Ishikawa (cell line): ENCODE data around the gene PPP1R9A.

Experiments
- CREB1 ChIP-seq: IDR thresholded peaks from 2 replicates; pipeline ENCODE4 v1.6.1; 2012; ENCODE audit warnings: low read depth
- EGR1 ChIP-seq: IDR thresholded peaks from 2 replicates; pipeline ENCODE4 v1.6.1; 2012
- EP300 ChIP-seq: IDR thresholded peaks from 2 replicates; pipeline ENCODE4 v1.6.1; 2012; ENCODE audit warnings: borderline replicate concordance
- FOXM1 ChIP-seq: IDR thresholded peaks from 2 replicates; pipeline ENCODE4 v1.6.1; 2012; ENCODE audit warnings: low read depth, borderline replicate concordance
- MAX ChIP-seq: IDR thresholded peaks from 2 replicates; pipeline ENCODE4 v1.6.1; 2012
- NFIC ChIP-seq: IDR thresholded peaks from 2 replicates; pipeline ENCODE4 v1.6.1; 2012
- RAD21 ChIP-seq: IDR thresholded peaks from 2 replicates; pipeline ENCODE4 v1.6.1; 2012; ENCODE audit warnings: low read depth
- REST ChIP-seq: IDR thresholded peaks from 2 replicates; pipeline ENCODE4 v1.6.1; 2012; ENCODE audit warnings: low read depth, mild to moderate bottlenecking
- TAF1 ChIP-seq: IDR thresholded peaks from 2 replicates; pipeline ENCODE4 v1.6.1; 2012; ENCODE audit warnings: low read depth, mild to moderate bottlenecking
- TEAD4 ChIP-seq: IDR thresholded peaks from 2 replicates; pipeline ENCODE4 v1.6.1; 2012
- USF1 ChIP-seq: IDR thresholded peaks from 2 replicates; pipeline ENCODE4 v1.6.1; 2012
- YY1 ChIP-seq: IDR thresholded peaks from 2 replicates; pipeline ENCODE4 v1.6.1; 2012; ENCODE audit warnings: low read depth
- ZBTB7A ChIP-seq: IDR thresholded peaks from 2 replicates; pipeline ENCODE4 v1.6.1; 2012; ENCODE audit warnings: low read depth

- TF ChIP-seq EP300 = no peak
- TF ChIP-seq MAX = no peak
- TF ChIP-seq REST = no peak
- TF ChIP-seq TAF1 = no peak
- no peak for TF ChIP-seq USF1
- TF ChIP-seq CREB1 = no peak
- TF ChIP-seq EGR1 = no peak
- no peak for TF ChIP-seq RAD21
- TF ChIP-seq YY1 = no peak
- TF ChIP-seq NFIC = no peak
- no peak for TF ChIP-seq ZBTB7A
- no peak for TF ChIP-seq TEAD4
- TF ChIP-seq FOXM1 = no peak
These were observed 297.2 kb downstream of the PPP1R9A start for GRCh38 chr7:95204618-95205017.
